HCT116 (cell line): ENCODE data around the gene ACSS3. TPM values are rescaled to one million over a fixed set of nuclear protein-coding genes. Genes with fewer than 3 reads are reported as not detected.

ENCODE experiments used
- ATAC-seq: fragments of 200-7000 bp; cut with Tn5 transposase; 2 replicates; pipeline ENCODE4 v1.9.1; 2020; ENCODE audit warnings: mild to moderate bottlenecking, moderate library complexity
- BruUV-seq: library from RNA; stranded (reverse); fragments of 400-500 nt; replicated peaks from 2 replicates; lab custom pipeline; 2021; lab: Mats Ljungman, UMichigan
- CTCF ChIA-PET: fragments of 300-600 bp; sonication (Branson Sonifier 250); formaldehyde crosslinking; loops from one replicate; lab custom pipeline; 2021; ENCODE audit warnings: antibody characterized with exemption; lab: Charles Lee
- POLR2A ChIA-PET: fragments of 300-600, 350-600 bp; sonication (Branson Sonifier 250); formaldehyde crosslinking; loops from one replicate; lab custom pipeline; 2021; ENCODE audit warnings: antibody characterized with exemption; lab: Charles Lee
- RAD21 ChIA-PET, 2 experiments: fragments of 300-600 bp; sonication (Branson Sonifier 250); formaldehyde crosslinking; loops; one replicate each; lab custom pipeline; 2023; ENCODE audit warnings: low total read pairs in 2 of 2; ENCODE audit not compliant: uncharacterized antibody in 2 of 2, unreplicated experiment in 2 of 2, low non-redundant PET in 1 of 2; lab: Charles Lee
- DNase-seq: peaks from one replicate; pipeline ENCODE4 v3.0.0-alpha.2; 2010; ENCODE audit warnings: low read depth, low spot score
- H2AFZ ChIP-seq: fragments of 200-600 bp; shearing (Covaris generic), sonication (generic); 2 replicates; pipeline ENCODE4 v1.6.1; 2017; ENCODE audit warnings: low read depth, mixed run types, mixed read lengths, antibody characterized with exemption, low read length; ENCODE audit not compliant: poor library complexity, severe bottlenecking
- H3K27ac ChIP-seq: 2 replicates; pipeline ENCODE4 v1.5.1; 2012; ENCODE audit warnings: low read depth, low read length
- H3K27me3 ChIP-seq: fragments of 200-600 bp; sonication (generic); 2 replicates; pipeline ENCODE4 v1.6.1; 2016; ENCODE audit warnings: mixed run types, low read length, mixed read lengths; ENCODE audit not compliant: insufficient read depth
- H3K36me3 ChIP-seq, 2 experiments: fragments of 200-500 bp in 1 of 2; fragments of 200-600 bp in 1 of 2; sonication (Bioruptor generic) in 1 of 2; sonication (generic) in 1 of 2; 2 replicates each; pipeline versions ENCODE4 v1.5.1 to v1.6.1; 2014 to 2016; ENCODE audit warnings: low read length in 2 of 2, inconsistent platforms in 1 of 2, mixed read lengths in 1 of 2, mixed run types in 1 of 2; ENCODE audit not compliant: insufficient read depth in 2 of 2, control insufficient read depth in 1 of 2
- H3K4me1 ChIP-seq, 2 experiments: fragments of 200-600 bp in 1 of 2; sonication (generic) in 1 of 2; 2 replicates each; pipeline versions ENCODE4 v1.5.1 to v1.6.1; 2012 to 2017; ENCODE audit warnings: low read length in 2 of 2, inconsistent platforms in 1 of 2, mild to moderate bottlenecking in 1 of 2, mixed read lengths in 1 of 2, mixed run types in 1 of 2, moderate library complexity in 1 of 2; ENCODE audit not compliant: insufficient read depth in 2 of 2, control insufficient read depth in 1 of 2
- H3K4me2 ChIP-seq: fragments of 200-600 bp; sonication (generic); 2 replicates; pipeline ENCODE4 v1.6.1; 2017; ENCODE audit warnings: mixed run types, low read length, mixed read lengths
- H3K4me3 ChIP-seq, 2 experiments: fragments of 200-600 bp in 1 of 2; sonication (generic) in 1 of 2; replicated peaks in 1 of 2; 2 replicates each; pipeline ENCODE4 v1.5.1; 2011 to 2016; ENCODE audit warnings: low read length in 2 of 2, control low read depth in 1 of 2, low read depth in 1 of 2, mild to moderate bottlenecking in 1 of 2, mixed read lengths in 1 of 2, mixed run types in 1 of 2
- H3K79me2 ChIP-seq: fragments of 200-600 bp; sonication (generic); 2 replicates; pipeline ENCODE4 v1.6.1; 2017; ENCODE audit warnings: mild to moderate bottlenecking, mixed run types, low read length, moderate library complexity, mixed read lengths; ENCODE audit not compliant: insufficient read depth
- H3K9ac ChIP-seq: fragments of 200-600 bp; sonication (generic); 2 replicates; pipeline ENCODE4 v1.6.1; 2016; ENCODE audit warnings: low read length, mixed read lengths
- H3K9me2 ChIP-seq: fragments of 200-600 bp; sonication (generic), shearing (Covaris generic); 2 replicates; pipeline ENCODE4 v1.6.1; 2017; ENCODE audit warnings: mixed run types, mild to moderate bottlenecking, moderate library complexity; ENCODE audit not compliant: insufficient read depth
- H3K9me3 ChIP-seq, 2 experiments: fragments of 200-500 bp in 1 of 2; fragments of 200-600 bp in 1 of 2; sonication (Bioruptor generic) in 1 of 2; sonication (generic) in 1 of 2; 2 replicates each; pipeline ENCODE4 v1.6.1; 2014 to 2017; ENCODE audit warnings: low read length in 2 of 2, mixed read lengths in 2 of 2, inconsistent platforms in 1 of 2, low read depth in 1 of 2, mild to moderate bottlenecking in 1 of 2, mixed run types in 1 of 2, moderate library complexity in 1 of 2; ENCODE audit not compliant: control insufficient read depth in 1 of 2, insufficient read depth in 1 of 2
- H4K20me1 ChIP-seq: fragments of 200-600 bp; sonication (generic), shearing (Covaris generic); 2 replicates; pipeline ENCODE4 v1.6.1; 2017; ENCODE audit warnings: mixed run types, mild to moderate bottlenecking, moderate library complexity; ENCODE audit not compliant: insufficient read depth
- CBX3 ChIP-seq: IDR thresholded peaks from 2 replicates; pipeline ENCODE4 v1.6.1; 2012; ENCODE audit warnings: low read depth
- CEBPB ChIP-seq: IDR thresholded peaks from 2 replicates; pipeline ENCODE4 v1.6.1; 2012; ENCODE audit warnings: low read depth
- EGR1 ChIP-seq: IDR thresholded peaks from 2 replicates; pipeline ENCODE4 v1.6.1; 2012; ENCODE audit warnings: low read depth
- ELF1 ChIP-seq: IDR thresholded peaks from 2 replicates; pipeline ENCODE4 v1.6.1; 2012; ENCODE audit warnings: low read depth, borderline replicate concordance
- EZH2 ChIP-seq: fragments of 200-600 bp; sonication (generic); IDR thresholded peaks from 2 replicates; pipeline ENCODE4 v1.6.1; 2017; ENCODE audit warnings: antibody characterized with exemption, mixed run types
- EZH2phosphoT487 ChIP-seq: fragments of 200-600 bp; IDR thresholded peaks from 2 replicates; pipeline ENCODE4 v1.6.1; 2018; ENCODE audit warnings: antibody characterized with exemption, borderline replicate concordance
- FOSL1 ChIP-seq: IDR thresholded peaks from 2 replicates; pipeline ENCODE4 v1.6.1; 2012; ENCODE audit warnings: low read depth
- MAX ChIP-seq: IDR thresholded peaks from 2 replicates; pipeline ENCODE4 v1.6.1; 2012
- POLR2A ChIP-seq: IDR thresholded peaks from 2 replicates; pipeline ENCODE4 v1.7.0; 2011; ENCODE audit warnings: borderline replicate concordance; ENCODE audit not compliant: insufficient read depth, insufficient read length; ENCODE audit errors: extremely low read depth
- RAD21 ChIP-seq: IDR thresholded peaks from 2 replicates; pipeline ENCODE4 v1.6.1; 2012; ENCODE audit warnings: low read depth, mild to moderate bottlenecking
- SIN3A ChIP-seq: IDR thresholded peaks from 2 replicates; pipeline ENCODE4 v1.6.1; 2012; ENCODE audit warnings: low read depth
- TCF7L2 ChIP-seq: IDR thresholded peaks from 2 replicates; pipeline ENCODE4 v1.7.0; 2011; ENCODE audit warnings: borderline replicate concordance, inconsistent platforms; ENCODE audit not compliant: insufficient read depth, insufficient read length; ENCODE audit errors: extremely low read depth
- YY1 ChIP-seq: IDR thresholded peaks from 2 replicates; pipeline ENCODE4 v1.6.1; 2011; ENCODE audit warnings: low read length, low read depth, moderate library complexity, mild to moderate bottlenecking; ENCODE audit not compliant: insufficient replicate concordance; ENCODE audit errors: extremely low read depth
- ZFX ChIP-seq: fragments of 450-650 bp; IDR thresholded peaks from 2 replicates; pipeline ENCODE4 v1.6.1; 2017
- ZNF274 ChIP-seq: fragments of 200-500 bp; sonication (Bioruptor generic); IDR thresholded peaks from 2 replicates; pipeline ENCODE4 v1.6.1; 2014; ENCODE audit warnings: mild to moderate bottlenecking, low read depth, low read length, inconsistent platforms
- intact Hi-C: fragments of 100-400 bp; cut with micrococcal nuclease; formaldehyde crosslinking; loops from 2 replicates; pipeline ENCODE4 v1.10.0; 2022
- total RNA-seq: library from RNA; stranded (reverse); gene quantifications from one replicate; pipeline ENCODE4 v1.2.1, GENCODE V29; 2021; ENCODE audit not compliant: unreplicated experiment
- TF ChIP-seq, protein P1 (sequence below): IDR thresholded peaks from 2 replicates; pipeline ENCODE4 v1.6.1; 2012; ENCODE audit warnings: low read depth
- TF ChIP-seq, protein P2 (sequence below), 3 experiments: fragments of 200-600 bp in 1 of 3; sonication (generic) in 1 of 3; IDR thresholded peaks in 2 of 3; conservative IDR thresholded peaks in 1 of 3; 2 replicates each; pipeline ENCODE4 v1.5.1; 2012 to 2017; ENCODE audit warnings: low read depth in 2 of 3, low read length in 2 of 3, antibody characterized with exemption in 1 of 3, borderline replicate concordance in 1 of 3, control low read depth in 1 of 3, mild to moderate bottlenecking in 1 of 3, mixed read lengths in 1 of 3, mixed run types in 1 of 3, moderate library complexity in 1 of 3; ENCODE audit not compliant: insufficient read depth in 1 of 3
- TF ChIP-seq, protein P3 (sequence below): IDR thresholded peaks from 2 replicates; pipeline ENCODE4 v1.6.1; 2011; ENCODE audit warnings: mild to moderate bottlenecking, low read length, moderate library complexity; ENCODE audit not compliant: insufficient replicate concordance; ENCODE audit errors: extremely low read depth

ACSS3 gene
- total RNA-seq, 1 experiment from 2014 or later: 0.30 TPM

DNA sequence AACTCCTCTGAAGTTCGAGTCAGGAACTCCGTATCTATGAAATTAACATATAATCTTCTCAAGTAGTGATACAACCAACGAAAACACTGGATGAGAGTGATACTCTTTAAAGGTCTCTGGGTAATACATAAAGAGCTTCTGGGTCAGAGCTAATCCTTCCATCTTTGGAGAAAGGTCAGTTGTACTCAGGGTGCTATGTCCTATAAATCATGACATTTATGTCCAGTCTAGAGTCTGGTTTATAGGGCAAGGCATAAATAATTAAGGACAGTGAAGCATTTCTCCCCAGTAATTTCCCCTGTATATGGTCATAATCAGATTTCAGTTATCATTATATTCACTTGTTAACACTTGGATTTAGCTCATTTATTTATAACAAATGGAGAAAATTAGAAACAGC is 90.6 kb downstream of the ACSS3 start:
- Histone ChIP-seq H3K27ac (no peak overlapping the region), H3K79me2 (no peaks in the 10 kb centered on the region), H4K20me1 (no peaks in the 10 kb centered on the region), H3K9me3 (no peaks in the 10 kb centered on the region), H3K36me3 (no peaks in the 10 kb centered on the region; a peak in 1 of 4 replicates), H3K4me3 (no peak overlapping the region), H3K27me3 (no peaks in the 10 kb centered on the region), H2AFZ (no peak overlapping the region), H3K4me1 (peaks cover 0 to 9% of the 10 kb centered on the region in 2 experiments; a peak in 2 of 4 replicates), H3K9me2 (no peaks in the 10 kb centered on the region), H3K9ac (no peak overlapping the region), H3K4me2 (no peak overlapping the region)
- ChIA-PET RAD21 (no interaction called here), POLR2A (no interaction called here), CTCF (no interaction called here)
- ATAC-seq (no peak), DNase-seq (no peak)
- no peak for TF ChIP-seq EZH2phosphoT487
- TF ChIP-seq EGR1: no peak
- no peak for TF ChIP-seq RAD21
- TF ChIP-seq FOSL1: no peak
- TF ChIP-seq EZH2: no peak
- TF ChIP-seq MAX: no peak
- TF ChIP-seq TCF7L2: no peak
- no peak for TF ChIP-seq CEBPB
- TF ChIP-seq, protein P1, sequence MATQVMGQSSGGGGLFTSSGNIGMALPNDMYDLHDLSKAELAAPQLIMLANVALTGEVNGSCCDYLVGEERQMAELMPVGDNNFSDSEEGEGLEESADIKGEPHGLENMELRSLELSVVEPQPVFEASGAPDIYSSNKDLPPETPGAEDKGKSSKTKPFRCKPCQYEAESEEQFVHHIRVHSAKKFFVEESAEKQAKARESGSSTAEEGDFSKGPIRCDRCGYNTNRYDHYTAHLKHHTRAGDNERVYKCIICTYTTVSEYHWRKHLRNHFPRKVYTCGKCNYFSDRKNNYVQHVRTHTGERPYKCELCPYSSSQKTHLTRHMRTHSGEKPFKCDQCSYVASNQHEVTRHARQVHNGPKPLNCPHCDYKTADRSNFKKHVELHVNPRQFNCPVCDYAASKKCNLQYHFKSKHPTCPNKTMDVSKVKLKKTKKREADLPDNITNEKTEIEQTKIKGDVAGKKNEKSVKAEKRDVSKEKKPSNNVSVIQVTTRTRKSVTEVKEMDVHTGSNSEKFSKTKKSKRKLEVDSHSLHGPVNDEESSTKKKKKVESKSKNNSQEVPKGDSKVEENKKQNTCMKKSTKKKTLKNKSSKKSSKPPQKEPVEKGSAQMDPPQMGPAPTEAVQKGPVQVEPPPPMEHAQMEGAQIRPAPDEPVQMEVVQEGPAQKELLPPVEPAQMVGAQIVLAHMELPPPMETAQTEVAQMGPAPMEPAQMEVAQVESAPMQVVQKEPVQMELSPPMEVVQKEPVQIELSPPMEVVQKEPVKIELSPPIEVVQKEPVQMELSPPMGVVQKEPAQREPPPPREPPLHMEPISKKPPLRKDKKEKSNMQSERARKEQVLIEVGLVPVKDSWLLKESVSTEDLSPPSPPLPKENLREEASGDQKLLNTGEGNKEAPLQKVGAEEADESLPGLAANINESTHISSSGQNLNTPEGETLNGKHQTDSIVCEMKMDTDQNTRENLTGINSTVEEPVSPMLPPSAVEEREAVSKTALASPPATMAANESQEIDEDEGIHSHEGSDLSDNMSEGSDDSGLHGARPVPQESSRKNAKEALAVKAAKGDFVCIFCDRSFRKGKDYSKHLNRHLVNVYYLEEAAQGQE: no peak
- TF ChIP-seq POLR2A: no peak
- TF ChIP-seq YY1: no peak
- TF ChIP-seq ZFX: no peak
- TF ChIP-seq, protein P2, sequence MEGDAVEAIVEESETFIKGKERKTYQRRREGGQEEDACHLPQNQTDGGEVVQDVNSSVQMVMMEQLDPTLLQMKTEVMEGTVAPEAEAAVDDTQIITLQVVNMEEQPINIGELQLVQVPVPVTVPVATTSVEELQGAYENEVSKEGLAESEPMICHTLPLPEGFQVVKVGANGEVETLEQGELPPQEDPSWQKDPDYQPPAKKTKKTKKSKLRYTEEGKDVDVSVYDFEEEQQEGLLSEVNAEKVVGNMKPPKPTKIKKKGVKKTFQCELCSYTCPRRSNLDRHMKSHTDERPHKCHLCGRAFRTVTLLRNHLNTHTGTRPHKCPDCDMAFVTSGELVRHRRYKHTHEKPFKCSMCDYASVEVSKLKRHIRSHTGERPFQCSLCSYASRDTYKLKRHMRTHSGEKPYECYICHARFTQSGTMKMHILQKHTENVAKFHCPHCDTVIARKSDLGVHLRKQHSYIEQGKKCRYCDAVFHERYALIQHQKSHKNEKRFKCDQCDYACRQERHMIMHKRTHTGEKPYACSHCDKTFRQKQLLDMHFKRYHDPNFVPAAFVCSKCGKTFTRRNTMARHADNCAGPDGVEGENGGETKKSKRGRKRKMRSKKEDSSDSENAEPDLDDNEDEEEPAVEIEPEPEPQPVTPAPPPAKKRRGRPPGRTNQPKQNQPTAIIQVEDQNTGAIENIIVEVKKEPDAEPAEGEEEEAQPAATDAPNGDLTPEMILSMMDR (IDR thresholded peaks at IDR 0.05 in 2 of 3, conservative IDR thresholded peaks at IDR 0.05 in 1 of 3; ENCODE audit: borderline replicate concordance in 1 of 3, insufficient read depth in 1 of 3, low read depth in 2 of 3, low read length in 2 of 3): no peak
- TF ChIP-seq ZNF274: no peak
- no peak for TF ChIP-seq ELF1
- TF ChIP-seq SIN3A: no peak
- no peak for TF ChIP-seq CBX3
- TF ChIP-seq, protein P3, sequence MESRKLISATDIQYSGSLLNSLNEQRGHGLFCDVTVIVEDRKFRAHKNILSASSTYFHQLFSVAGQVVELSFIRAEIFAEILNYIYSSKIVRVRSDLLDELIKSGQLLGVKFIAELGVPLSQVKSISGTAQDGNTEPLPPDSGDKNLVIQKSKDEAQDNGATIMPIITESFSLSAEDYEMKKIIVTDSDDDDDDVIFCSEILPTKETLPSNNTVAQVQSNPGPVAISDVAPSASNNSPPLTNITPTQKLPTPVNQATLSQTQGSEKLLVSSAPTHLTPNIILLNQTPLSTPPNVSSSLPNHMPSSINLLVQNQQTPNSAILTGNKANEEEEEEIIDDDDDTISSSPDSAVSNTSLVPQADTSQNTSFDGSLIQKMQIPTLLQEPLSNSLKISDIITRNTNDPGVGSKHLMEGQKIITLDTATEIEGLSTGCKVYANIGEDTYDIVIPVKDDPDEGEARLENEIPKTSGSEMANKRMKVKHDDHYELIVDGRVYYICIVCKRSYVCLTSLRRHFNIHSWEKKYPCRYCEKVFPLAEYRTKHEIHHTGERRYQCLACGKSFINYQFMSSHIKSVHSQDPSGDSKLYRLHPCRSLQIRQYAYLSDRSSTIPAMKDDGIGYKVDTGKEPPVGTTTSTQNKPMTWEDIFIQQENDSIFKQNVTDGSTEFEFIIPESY: no peak
- no TSS peak for BruUV-seq
- intact Hi-C loops: no loop called here
